ENCODE results near the gene NDST1. TPM values are rescaled to one million over a fixed set of nuclear protein-coding genes. Genes with fewer than 3 reads are reported as not detected.

NDST1 gene
- total RNA-seq, 6 experiments from 2014 or later: 38.1 to 97.5 (median 76.0) TPM

DNA sequence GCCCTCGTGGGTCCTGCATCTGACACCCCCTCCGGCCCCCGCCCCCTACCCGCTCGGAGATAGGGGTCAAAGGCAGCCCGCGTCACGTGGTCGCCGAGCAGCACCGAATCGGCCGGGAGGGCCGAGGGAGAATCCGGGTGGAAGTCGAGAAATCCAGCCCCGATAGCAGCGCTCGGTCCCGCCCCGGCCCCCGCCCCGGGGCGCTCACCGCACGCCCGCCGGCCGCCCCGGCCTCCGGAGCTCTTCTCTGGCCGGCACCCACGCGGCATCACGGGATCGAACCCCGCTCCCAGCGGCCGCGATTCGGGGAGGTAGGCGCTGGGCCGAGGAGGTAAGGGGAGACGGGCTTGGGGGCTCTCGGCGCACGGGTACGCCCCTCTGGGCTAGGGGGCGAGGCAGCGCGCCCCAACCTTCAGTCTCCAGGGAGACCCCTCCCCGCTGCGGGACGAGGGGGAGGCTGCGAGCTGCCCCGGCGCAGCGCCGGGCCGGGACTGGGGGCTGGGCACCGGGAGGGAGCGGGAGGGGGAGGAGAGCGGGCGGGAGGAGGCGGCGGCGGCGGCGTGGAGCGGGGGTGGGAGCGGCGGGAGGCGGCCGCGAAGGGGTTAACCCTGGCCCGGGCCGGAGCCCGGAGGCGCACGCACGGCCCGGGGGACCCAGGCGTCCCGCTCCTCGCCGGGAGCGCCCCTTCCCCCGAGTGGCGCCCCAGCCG is 22.1 kb upstream of the NDST1 start:
- Histone ChIP-seq H3K27ac (peak overlapping the region; percentile 99 to 100 (median 100)), H3K4me1 (peaks cover 0 to 46% (median 22%) of the 10 kb centered on the region in 4 donors), H3K4me3 (peak overlapping the region; percentile 94 to 97 (median 96)), H3K27me3 (no peaks in the 10 kb centered on the region), H3K36me3 (peaks cover 0 to 10% (median 5%) of the 10 kb centered on the region in 4 donors), H3K9me3 (no peaks in the 10 kb centered on the region)
- intact Hi-C loops (cut with DNase I): loop anchor here in 1 of 2 donors (5.0 kb wide), 1 partner anchor 36 kb away; no protein-coding TSS in a partner anchor
- peak; percentile 90 to 92 (median 91) for DNase-seq
- WGBS (ENCODE audit: insufficient coverage, low coverage, low lambda C conversion rate, missing lambda C conversion rate): 0% methylated on average over 5 of the region's 90 CpGs
- TF ChIP-seq, protein P1, sequence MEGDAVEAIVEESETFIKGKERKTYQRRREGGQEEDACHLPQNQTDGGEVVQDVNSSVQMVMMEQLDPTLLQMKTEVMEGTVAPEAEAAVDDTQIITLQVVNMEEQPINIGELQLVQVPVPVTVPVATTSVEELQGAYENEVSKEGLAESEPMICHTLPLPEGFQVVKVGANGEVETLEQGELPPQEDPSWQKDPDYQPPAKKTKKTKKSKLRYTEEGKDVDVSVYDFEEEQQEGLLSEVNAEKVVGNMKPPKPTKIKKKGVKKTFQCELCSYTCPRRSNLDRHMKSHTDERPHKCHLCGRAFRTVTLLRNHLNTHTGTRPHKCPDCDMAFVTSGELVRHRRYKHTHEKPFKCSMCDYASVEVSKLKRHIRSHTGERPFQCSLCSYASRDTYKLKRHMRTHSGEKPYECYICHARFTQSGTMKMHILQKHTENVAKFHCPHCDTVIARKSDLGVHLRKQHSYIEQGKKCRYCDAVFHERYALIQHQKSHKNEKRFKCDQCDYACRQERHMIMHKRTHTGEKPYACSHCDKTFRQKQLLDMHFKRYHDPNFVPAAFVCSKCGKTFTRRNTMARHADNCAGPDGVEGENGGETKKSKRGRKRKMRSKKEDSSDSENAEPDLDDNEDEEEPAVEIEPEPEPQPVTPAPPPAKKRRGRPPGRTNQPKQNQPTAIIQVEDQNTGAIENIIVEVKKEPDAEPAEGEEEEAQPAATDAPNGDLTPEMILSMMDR (IDR thresholded peaks at IDR 0.05): no peak
- peak; percentile 64 for TF ChIP-seq POLR2A (IDR thresholded peaks at IDR 0.05)
- peak; percentile 50 to 74 (median 64) for ATAC-seq

DNA sequence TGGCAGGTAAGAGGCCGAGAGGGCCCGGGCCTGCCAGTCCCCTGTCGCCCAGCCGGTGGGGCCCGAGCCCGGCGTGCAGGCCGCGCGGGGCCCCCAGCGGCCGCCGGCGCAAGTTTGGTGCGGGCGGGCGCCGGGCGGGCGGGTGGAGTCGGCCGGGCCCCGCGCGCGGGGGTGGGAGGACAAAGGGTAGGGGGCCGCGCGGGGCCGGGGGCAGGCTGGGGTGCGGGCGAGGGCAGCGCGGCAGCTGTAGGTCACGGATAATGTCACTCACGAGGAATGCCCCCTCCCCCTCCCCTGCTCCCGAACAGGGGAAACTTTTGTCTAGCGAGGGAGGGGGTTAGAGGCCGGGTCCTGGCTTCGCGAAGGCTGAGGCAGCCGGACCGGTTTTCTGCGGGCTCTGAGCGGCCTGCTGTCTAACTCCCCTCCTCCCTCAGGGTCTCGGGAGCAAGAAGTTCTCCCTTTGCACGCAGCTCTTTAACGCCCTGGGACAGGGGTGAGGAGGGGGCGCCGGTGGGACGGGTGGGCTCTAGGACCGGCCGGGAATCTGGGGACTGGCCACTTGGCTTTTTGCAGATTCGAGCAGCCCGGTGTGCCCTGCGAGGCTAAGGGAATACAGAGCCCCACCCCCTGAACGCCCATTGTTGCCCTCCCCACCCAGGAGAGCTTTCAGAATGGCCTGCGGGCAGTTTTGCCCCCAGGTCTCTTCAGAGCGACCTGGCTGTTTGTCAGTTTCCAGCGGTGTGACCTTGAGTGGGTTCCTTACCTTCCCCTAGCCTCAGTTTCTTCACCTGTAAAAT is 21.3 kb upstream of the NDST1 start:
- peak overlapping the region; percentile 99 to 100 (median 100) for H3K27ac ChIP-seq
- H3K4me1 ChIP-seq: peaks cover 0 to 54% (median 25%) of the 10 kb centered on the region in 4 donors
- H3K27me3 ChIP-seq: no peaks in the 10 kb centered on the region
- H3K4me3 ChIP-seq: peak overlapping the region; percentile 94 to 97 (median 96)
- peaks cover 0 to 11% (median 5%) of the 10 kb centered on the region in 4 donors for H3K36me3 ChIP-seq
- H3K9me3 ChIP-seq: no peaks in the 10 kb centered on the region
- peak; percentile 73 to 79 (median 74) for DNase-seq
- intact Hi-C loops (cut with DNase I): loop anchor here in 1 of 2 donors (5.0 kb wide), 1 partner anchor 36 kb away; no protein-coding TSS in a partner anchor
- WGBS (ENCODE audit: insufficient coverage, low coverage, low lambda C conversion rate, missing lambda C conversion rate): 1% methylated on average over 19 of the region's 60 CpGs
- TF ChIP-seq, protein P1 (IDR thresholded peaks at IDR 0.05): peak in 1 of 4 donors; percentile 24
- TF ChIP-seq POLR2A (IDR thresholded peaks at IDR 0.05): no peak
- peak; percentile 15 to 35 (median 25) for ATAC-seq

DNA sequence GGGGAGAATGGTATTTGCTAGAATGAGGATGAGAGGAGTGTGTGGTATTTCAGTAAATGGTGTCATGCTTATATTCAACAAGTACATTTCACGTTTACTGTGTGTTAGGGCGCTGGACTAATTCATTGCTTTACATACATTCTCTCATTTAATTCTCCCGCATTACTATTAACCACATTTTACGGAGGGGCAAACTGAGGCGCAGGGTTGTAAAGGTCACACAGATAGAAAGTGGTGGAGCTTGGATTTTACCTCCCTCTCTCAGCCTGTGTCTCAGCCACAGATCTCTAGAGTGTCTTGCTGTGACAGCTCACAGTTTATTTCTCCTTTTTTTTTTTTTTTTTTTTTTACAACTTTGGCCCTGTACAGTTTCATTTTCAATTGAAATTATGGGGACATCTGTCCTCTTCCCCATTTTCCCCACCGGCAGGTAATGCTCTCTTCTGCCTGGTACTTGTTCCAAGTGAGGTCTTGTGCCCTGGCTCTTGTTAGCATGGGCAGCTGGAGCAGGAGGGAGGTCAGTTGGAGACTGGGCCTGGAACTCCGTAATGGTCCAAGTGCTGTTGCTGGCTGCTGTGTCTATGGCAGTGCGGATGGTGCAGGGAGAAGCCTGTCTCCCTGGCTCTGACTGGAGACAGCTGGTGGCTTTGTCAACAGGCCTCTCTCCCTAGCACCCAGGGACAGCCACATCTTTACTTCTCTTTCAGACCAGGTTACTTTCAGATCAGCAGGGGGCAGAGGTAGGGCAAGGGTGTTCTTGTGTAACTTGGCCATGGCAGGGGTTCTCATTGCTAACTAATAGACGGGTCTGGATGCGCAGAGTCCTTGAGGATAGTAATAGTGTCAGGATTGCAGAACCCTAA is 20.5 kb upstream of the NDST1 start:
- Histone ChIP-seq H3K4me3 (peak overlapping the region; percentile 94 to 97 (median 96)), H3K9me3 (no peaks in the 10 kb centered on the region), H3K4me1 (peaks cover 0 to 60% (median 29%) of the 10 kb centered on the region in 4 donors), H3K27ac (peak overlapping the region; percentile 99 to 100 (median 100)), H3K36me3 (peaks cover 0 to 16% (median 8%) of the 10 kb centered on the region in 4 donors), H3K27me3 (no peaks in the 10 kb centered on the region)
- DNase-seq (peak; percentile 55 to 85 (median 80)), ATAC-seq (peak; percentile 43 to 65 (median 58))
- peak; percentile 63 for TF ChIP-seq POLR2A (IDR thresholded peaks at IDR 0.05)
- TF ChIP-seq, protein P1 (IDR thresholded peaks at IDR 0.05): peak; percentile 16 to 38 (median 26)
- intact Hi-C loops (cut with DNase I): loop anchor here in 1 of 2 donors (5.0 kb wide), 1 partner anchor 35 kb away; no protein-coding TSS in a partner anchor
- WGBS (ENCODE audit: insufficient coverage, low coverage, low lambda C conversion rate, missing lambda C conversion rate): 9% methylated on average over 10 of the region's 10 CpGs
